ENCODE measurements around the gene GPC5. TPM values are rescaled to one million over a fixed set of nuclear protein-coding genes. Genes with fewer than 3 reads are reported as not detected.

GPC5 gene
- polyA plus RNA-seq, 2 of the 4 experiments (the other 2 are of a cell fraction), result not detected

DNA sequence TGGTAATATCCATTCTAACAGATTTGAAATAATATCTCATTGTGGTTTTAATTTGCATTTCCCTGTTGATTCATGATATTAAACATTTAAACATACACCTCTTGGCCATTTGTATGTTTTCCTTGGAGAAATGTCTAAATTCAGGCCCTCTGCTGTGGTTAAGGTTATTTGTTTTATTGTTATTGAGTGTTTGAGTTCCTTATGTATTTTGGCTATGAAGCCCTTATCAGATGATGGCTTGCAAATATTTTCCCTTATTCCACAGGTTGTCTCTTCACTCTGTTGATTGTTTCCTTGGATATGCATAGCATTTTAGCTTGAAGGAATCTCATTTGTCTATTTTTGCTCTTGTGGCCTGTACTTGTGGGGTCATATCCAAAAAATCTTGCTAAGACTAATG lies 303.6 kb downstream of the GPC5 start (continued):
- no peak for TF ChIP-seq ZNF302 (CRISPR knock-in tag; IDR thresholded peaks at IDR 0.05)

DNA sequence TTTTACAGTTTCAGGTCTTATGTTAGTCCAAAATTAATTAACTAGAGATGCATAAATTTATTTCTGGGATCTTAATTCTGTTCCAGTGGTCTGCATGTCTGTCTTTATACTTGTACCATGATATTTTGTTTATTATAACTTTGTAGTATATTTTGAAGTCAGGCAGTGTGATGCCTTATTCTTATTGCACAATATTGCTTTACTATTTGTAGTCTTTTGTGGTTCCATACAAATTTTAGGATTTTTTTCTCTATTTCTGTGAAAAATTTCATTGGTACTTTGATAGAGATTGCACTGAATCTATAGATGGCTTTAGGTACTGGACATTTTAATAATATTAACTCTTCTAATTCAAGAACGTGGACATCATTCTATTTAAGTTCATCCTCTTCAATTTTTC lies 304.0 kb downstream of the GPC5 start:
- no peaks in the 10 kb centered on the region for H3K4me1 ChIP-seq
- H3K27ac ChIP-seq, result no peak overlapping the region
- ChIA-PET POLR2A (no interaction called here), CTCF (no interaction called here)
- 0% methylated on average over 1 of the region's 1 CpG for WGBS (ENCODE audit: missing lambda C conversion rate)
- no peaks in the 10 kb centered on the region for H3K9me3 ChIP-seq
- ATAC-seq (no peak), DNase-seq (ENCODE audit: low read depth in 1 of 2, low spot score in 1 of 2) (no peak), FAIRE-seq (no peak)
- no peak overlapping the region for H3K4me2 ChIP-seq
- no peak for TF ChIP-seq FOSL2 (IDR thresholded peaks at IDR 0.05)
- no peak for TF ChIP-seq FOSL2 (CRISPR knock-in tag; IDR thresholded peaks at IDR 0.05)
- no peak for TF ChIP-seq RARB (CRISPR knock-in tag; IDR thresholded peaks at IDR 0.05)
- TF ChIP-seq HDAC2 (IDR thresholded peaks at IDR 0.05), result no peak
- TF ChIP-seq CBX2 (IDR thresholded peaks at IDR 0.05; ENCODE audit: borderline replicate concordance, low read depth), result no peak
- no peak for TF ChIP-seq EHMT2 (IDR thresholded peaks at IDR 0.05; ENCODE audit: low read depth)
- TF ChIP-seq JUN (IDR thresholded peaks at IDR 0.05), result no peak
- no peak for TF ChIP-seq ZFP36 (IDR thresholded peaks at IDR 0.05; ENCODE audit: borderline replicate concordance, partially characterized antibody)
- no peak for TF ChIP-seq ATOH8 (CRISPR knock-in tag; IDR thresholded peaks at IDR 0.05; ENCODE audit: low read depth)
- no peak for TF ChIP-seq CBX8 (IDR thresholded peaks at IDR 0.05)
- TF ChIP-seq E2F6 (IDR thresholded peaks at IDR 0.05; ENCODE audit: borderline replicate concordance, low read depth), result no peak
- TF ChIP-seq KDM1A (IDR thresholded peaks at IDR 0.05; ENCODE audit: low read depth), result no peak
- no peak for TF ChIP-seq EHF (CRISPR knock-in tag; IDR thresholded peaks at IDR 0.05)
- no peak for TF ChIP-seq RNF2 (IDR thresholded peaks at IDR 0.05; ENCODE audit: borderline replicate concordance, low read depth)
- TF ChIP-seq HOXA7 (CRISPR knock-in tag; IDR thresholded peaks at IDR 0.05), result no peak
- no peak for TF ChIP-seq ZSCAN20 (CRISPR knock-in tag; IDR thresholded peaks at IDR 0.05)
- TF ChIP-seq, protein P1, sequence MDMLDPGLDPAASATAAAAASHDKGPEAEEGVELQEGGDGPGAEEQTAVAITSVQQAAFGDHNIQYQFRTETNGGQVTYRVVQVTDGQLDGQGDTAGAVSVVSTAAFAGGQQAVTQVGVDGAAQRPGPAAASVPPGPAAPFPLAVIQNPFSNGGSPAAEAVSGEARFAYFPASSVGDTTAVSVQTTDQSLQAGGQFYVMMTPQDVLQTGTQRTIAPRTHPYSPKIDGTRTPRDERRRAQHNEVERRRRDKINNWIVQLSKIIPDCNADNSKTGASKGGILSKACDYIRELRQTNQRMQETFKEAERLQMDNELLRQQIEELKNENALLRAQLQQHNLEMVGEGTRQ (IDR thresholded peaks at IDR 0.05), result no peak
- no peak overlapping the region for H3K4me3 ChIP-seq

DNA sequence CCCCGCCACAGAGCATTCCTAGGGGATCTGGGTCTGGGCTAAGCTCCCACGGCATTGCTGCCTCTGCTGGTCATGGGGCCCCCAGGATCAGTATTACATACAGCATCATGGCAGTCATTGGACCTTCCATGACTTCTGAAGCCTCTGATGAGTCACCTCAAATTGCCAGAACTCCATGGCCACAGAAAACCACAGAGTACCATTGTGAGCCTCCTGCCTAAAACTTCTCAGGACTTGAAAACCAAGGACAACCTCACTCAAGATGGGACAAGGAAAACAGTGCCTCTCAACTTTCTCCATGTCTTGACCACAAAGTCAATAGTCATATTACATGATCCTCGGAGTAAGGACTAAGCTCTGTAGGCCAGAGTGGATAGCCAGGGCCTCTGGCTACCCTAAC lies 306.0 kb downstream of the GPC5 start:
- DNase-seq (ENCODE audit: low read depth in 1 of 2, low spot score in 1 of 2), result no peak
- TF ChIP-seq HOXB5 (CRISPR knock-in tag; IDR thresholded peaks at IDR 0.05), result no peak
- no peak for TF ChIP-seq MAZ (IDR thresholded peaks at IDR 0.05; ENCODE audit: borderline replicate concordance, low read depth, low read length)
- no peak for TF ChIP-seq ZNF302 (CRISPR knock-in tag; IDR thresholded peaks at IDR 0.05)
- no peak for TF ChIP-seq RARB (CRISPR knock-in tag; IDR thresholded peaks at IDR 0.05)
- no peak for TF ChIP-seq MAFK (IDR thresholded peaks at IDR 0.05; ENCODE audit: partially characterized antibody)
- TF ChIP-seq EHF (CRISPR knock-in tag; IDR thresholded peaks at IDR 0.05), result no peak
- TF ChIP-seq RNF2 (IDR thresholded peaks at IDR 0.05; ENCODE audit: borderline replicate concordance, low read depth), result no peak
- no peak for TF ChIP-seq GATA3 (IDR thresholded peaks at IDR 0.05; ENCODE audit: borderline replicate concordance)
- TF ChIP-seq JUNB (IDR thresholded peaks at IDR 0.05), result no peak
- no peak for TF ChIP-seq HOXB13 (CRISPR knock-in tag; IDR thresholded peaks at IDR 0.05; ENCODE audit: low read depth)
- TF ChIP-seq, protein P1 (IDR thresholded peaks at IDR 0.05), result no peak
- TF ChIP-seq CEBPB (IDR thresholded peaks at IDR 0.05), result no peak
- TF ChIP-seq ATOH8 (CRISPR knock-in tag; IDR thresholded peaks at IDR 0.05; ENCODE audit: low read depth), result no peak
- TF ChIP-seq, protein P2, sequence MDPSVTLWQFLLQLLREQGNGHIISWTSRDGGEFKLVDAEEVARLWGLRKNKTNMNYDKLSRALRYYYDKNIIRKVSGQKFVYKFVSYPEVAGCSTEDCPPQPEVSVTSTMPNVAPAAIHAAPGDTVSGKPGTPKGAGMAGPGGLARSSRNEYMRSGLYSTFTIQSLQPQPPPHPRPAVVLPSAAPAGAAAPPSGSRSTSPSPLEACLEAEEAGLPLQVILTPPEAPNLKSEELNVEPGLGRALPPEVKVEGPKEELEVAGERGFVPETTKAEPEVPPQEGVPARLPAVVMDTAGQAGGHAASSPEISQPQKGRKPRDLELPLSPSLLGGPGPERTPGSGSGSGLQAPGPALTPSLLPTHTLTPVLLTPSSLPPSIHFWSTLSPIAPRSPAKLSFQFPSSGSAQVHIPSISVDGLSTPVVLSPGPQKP (IDR thresholded peaks at IDR 0.05; ENCODE audit: low read depth, low read length), result no peak
- TF ChIP-seq, protein P3, sequence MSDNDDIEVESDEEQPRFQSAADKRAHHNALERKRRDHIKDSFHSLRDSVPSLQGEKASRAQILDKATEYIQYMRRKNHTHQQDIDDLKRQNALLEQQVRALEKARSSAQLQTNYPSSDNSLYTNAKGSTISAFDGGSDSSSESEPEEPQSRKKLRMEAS (IDR thresholded peaks at IDR 0.05), result no peak
- TF ChIP-seq TFCP2L1 (CRISPR knock-in tag; IDR thresholded peaks at IDR 0.05), result no peak
- Histone ChIP-seq H3K27ac (no peak overlapping the region), H3K9me3 (no peaks in the 10 kb centered on the region), H3K4me1 (no peaks in the 10 kb centered on the region), H3K4me2 (no peak overlapping the region), H3K4me3 (no peak overlapping the region)
- WGBS (ENCODE audit: missing lambda C conversion rate), result 0% methylated on average over 3 of the region's 3 CpGs
- CTCF ChIA-PET, result no interaction called here
- POLR2A ChIA-PET, result no interaction called here
- no peak for FAIRE-seq
- no peak for ATAC-seq

Measured in A549 (cell line).